ENCODE data around the gene KAZN.

DNA sequence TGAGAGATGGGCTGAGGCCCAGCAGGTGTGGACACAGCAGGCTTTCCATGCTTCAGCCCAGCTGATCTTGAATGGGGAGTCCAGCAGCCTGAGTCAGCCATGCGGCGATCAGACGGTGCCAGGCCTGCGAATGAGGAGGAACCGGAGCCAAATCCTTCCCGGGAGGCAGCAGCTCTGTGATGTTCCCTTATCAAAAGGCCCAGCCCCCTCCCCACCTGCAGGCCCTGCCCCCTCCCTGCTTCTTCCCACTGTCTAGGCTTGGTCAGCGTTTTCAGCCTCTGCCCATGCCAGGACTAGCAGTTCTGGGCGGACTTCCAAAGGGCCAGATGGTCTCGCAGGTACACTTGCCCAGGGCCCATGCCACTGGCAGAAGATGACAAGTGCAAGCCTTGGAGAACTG is 253.8 kb downstream of the KAZN start:
- TF ChIP-seq, protein P1, sequence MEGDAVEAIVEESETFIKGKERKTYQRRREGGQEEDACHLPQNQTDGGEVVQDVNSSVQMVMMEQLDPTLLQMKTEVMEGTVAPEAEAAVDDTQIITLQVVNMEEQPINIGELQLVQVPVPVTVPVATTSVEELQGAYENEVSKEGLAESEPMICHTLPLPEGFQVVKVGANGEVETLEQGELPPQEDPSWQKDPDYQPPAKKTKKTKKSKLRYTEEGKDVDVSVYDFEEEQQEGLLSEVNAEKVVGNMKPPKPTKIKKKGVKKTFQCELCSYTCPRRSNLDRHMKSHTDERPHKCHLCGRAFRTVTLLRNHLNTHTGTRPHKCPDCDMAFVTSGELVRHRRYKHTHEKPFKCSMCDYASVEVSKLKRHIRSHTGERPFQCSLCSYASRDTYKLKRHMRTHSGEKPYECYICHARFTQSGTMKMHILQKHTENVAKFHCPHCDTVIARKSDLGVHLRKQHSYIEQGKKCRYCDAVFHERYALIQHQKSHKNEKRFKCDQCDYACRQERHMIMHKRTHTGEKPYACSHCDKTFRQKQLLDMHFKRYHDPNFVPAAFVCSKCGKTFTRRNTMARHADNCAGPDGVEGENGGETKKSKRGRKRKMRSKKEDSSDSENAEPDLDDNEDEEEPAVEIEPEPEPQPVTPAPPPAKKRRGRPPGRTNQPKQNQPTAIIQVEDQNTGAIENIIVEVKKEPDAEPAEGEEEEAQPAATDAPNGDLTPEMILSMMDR (IDR thresholded peaks at IDR 0.05), result no peak
- TF ChIP-seq, protein P2, sequence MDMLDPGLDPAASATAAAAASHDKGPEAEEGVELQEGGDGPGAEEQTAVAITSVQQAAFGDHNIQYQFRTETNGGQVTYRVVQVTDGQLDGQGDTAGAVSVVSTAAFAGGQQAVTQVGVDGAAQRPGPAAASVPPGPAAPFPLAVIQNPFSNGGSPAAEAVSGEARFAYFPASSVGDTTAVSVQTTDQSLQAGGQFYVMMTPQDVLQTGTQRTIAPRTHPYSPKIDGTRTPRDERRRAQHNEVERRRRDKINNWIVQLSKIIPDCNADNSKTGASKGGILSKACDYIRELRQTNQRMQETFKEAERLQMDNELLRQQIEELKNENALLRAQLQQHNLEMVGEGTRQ (IDR thresholded peaks at IDR 0.05; ENCODE audit: borderline replicate concordance, low read depth, low read length), result no peak
- no peak for TF ChIP-seq RAD21 (IDR thresholded peaks at IDR 0.05; ENCODE audit: low read length)
- TF ChIP-seq EP300 (IDR thresholded peaks at IDR 0.05; ENCODE audit: borderline replicate concordance in 1 of 2, low read depth in 1 of 2, low read length in 1 of 2), result no peak
- no peak for TF ChIP-seq SMC3 (IDR thresholded peaks at IDR 0.05; ENCODE audit: low read depth, low read length)
- no peak for TF ChIP-seq YY1 (IDR thresholded peaks at IDR 0.05; ENCODE audit: low read depth)
- TF ChIP-seq SIN3A (IDR thresholded peaks at IDR 0.05; ENCODE audit: borderline replicate concordance, low read depth, low read length), result no peak
- no peak for TF ChIP-seq FOXJ3 (CRISPR knock-in tag; IDR thresholded peaks at IDR 0.05)
- TF ChIP-seq TEAD4 (IDR thresholded peaks at IDR 0.05; ENCODE audit: borderline replicate concordance, insufficient read depth), result no peak
- TF ChIP-seq EZH2phosphoT487 (IDR thresholded peaks at IDR 0.05; ENCODE audit: borderline replicate concordance, low read depth), result no peak
- TF ChIP-seq, protein P3, sequence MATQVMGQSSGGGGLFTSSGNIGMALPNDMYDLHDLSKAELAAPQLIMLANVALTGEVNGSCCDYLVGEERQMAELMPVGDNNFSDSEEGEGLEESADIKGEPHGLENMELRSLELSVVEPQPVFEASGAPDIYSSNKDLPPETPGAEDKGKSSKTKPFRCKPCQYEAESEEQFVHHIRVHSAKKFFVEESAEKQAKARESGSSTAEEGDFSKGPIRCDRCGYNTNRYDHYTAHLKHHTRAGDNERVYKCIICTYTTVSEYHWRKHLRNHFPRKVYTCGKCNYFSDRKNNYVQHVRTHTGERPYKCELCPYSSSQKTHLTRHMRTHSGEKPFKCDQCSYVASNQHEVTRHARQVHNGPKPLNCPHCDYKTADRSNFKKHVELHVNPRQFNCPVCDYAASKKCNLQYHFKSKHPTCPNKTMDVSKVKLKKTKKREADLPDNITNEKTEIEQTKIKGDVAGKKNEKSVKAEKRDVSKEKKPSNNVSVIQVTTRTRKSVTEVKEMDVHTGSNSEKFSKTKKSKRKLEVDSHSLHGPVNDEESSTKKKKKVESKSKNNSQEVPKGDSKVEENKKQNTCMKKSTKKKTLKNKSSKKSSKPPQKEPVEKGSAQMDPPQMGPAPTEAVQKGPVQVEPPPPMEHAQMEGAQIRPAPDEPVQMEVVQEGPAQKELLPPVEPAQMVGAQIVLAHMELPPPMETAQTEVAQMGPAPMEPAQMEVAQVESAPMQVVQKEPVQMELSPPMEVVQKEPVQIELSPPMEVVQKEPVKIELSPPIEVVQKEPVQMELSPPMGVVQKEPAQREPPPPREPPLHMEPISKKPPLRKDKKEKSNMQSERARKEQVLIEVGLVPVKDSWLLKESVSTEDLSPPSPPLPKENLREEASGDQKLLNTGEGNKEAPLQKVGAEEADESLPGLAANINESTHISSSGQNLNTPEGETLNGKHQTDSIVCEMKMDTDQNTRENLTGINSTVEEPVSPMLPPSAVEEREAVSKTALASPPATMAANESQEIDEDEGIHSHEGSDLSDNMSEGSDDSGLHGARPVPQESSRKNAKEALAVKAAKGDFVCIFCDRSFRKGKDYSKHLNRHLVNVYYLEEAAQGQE (IDR thresholded peaks at IDR 0.05; ENCODE audit: low read depth, low read length), result no peak
- no peak for TF ChIP-seq JUND (IDR thresholded peaks at IDR 0.05)
